Activated CD8-positive, alpha-beta T cell treated with anti-CD3 and anti-CD28 coated beads for 36 hours (primary cell): Measurements from ENCODE around the gene PPP4R2. TPM values are rescaled to one million over a fixed set of nuclear protein-coding genes. Genes with fewer than 3 reads are reported as not detected.

ENCODE experiments used
- ATAC-seq: fragments of 200-7000 bp; cut with Tn5 transposase; one replicate; pipeline ENCODE4 v1.10.0; 2021; ENCODE audit warnings: mild to moderate bottlenecking, moderate library complexity
- CTCF ChIA-PET: fragments of 350-600 bp; sonication (Branson Sonifier 250); formaldehyde crosslinking; loops from one replicate; lab custom pipeline; 2021; ENCODE audit warnings: antibody characterized with exemption; lab: Charles Lee
- POLR2A ChIA-PET: fragments of 350-600 bp; sonication (Branson Sonifier 250); formaldehyde crosslinking; loops from one replicate; lab custom pipeline; 2021; ENCODE audit warnings: antibody characterized with exemption; lab: Charles Lee
- DNase-seq: peaks from one replicate; pipeline ENCODE4 v3.0.0-alpha.2; 2020
- H3K27ac Mint-ChIP-seq: one replicate; pipeline ENCODE4 v1.8.0; 2021; ENCODE audit warnings: mild to moderate bottlenecking, mixed read lengths
- H3K27me3 Mint-ChIP-seq: one replicate; pipeline ENCODE4 v1.8.0; 2021; ENCODE audit warnings: mixed read lengths
- H3K36me3 Mint-ChIP-seq: one replicate; pipeline ENCODE4 v1.8.0; 2021; ENCODE audit warnings: low read depth, mixed read lengths
- H3K4me1 Mint-ChIP-seq: one replicate; pipeline ENCODE4 v1.8.0; 2021; ENCODE audit warnings: low read depth, mixed read lengths
- H3K4me3 Mint-ChIP-seq: one replicate; pipeline ENCODE4 v1.8.0; 2021; ENCODE audit warnings: mild to moderate bottlenecking, moderate library complexity, mixed read lengths
- H3K9me3 Mint-ChIP-seq: one replicate; pipeline ENCODE4 v1.8.0; 2021; ENCODE audit warnings: mixed read lengths
- CTCF ChIP-seq: fragments of 200-600 bp; IDR thresholded peaks from one replicate; pipeline ENCODE4 v1.8.0; 2022; ENCODE audit warnings: antibody characterized with exemption, mild to moderate bottlenecking
- intact Hi-C: fragments of 100-400 bp; cut with micrococcal nuclease; formaldehyde crosslinking; loops from one replicate; pipeline ENCODE4 v1.10.0; 2022
- total RNA-seq, 2 experiments: library from RNA; stranded (reverse); gene quantifications; one replicate each; pipeline ENCODE4 v1.2.3, GENCODE V29; 2021

Gene PPP4R2
- total RNA-seq, 2 experiments from 2014 or later: 85.5 to 88.6 TPM

- no peaks in the 10 kb centered on the region for H3K9me3 Mint-ChIP-seq
- H3K27me3 Mint-ChIP-seq: no peaks in the 10 kb centered on the region
- peaks cover 32% of the 10 kb centered on the region for H3K4me1 Mint-ChIP-seq
- ChIA-PET POLR2A (no interaction called here), CTCF (no interaction called here)
- no peak for TF ChIP-seq CTCF
- ATAC-seq (no peak), DNase-seq (no peak)
- intact Hi-C loops: no loop called here
- no peak overlapping the region for H3K4me3 Mint-ChIP-seq
- peaks cover 20% of the 10 kb centered on the region for H3K36me3 Mint-ChIP-seq
- H3K27ac Mint-ChIP-seq: no peak overlapping the region
Observed at GRCh38 chr3:73068419-73068818, 71.8 kb downstream of the PPP4R2 start.

- H3K4me3 Mint-ChIP-seq: no peak overlapping the region
- CTCF ChIA-PET: interaction anchor here (1.5 kb wide), 1 partner anchor 12 kb away, joined by 4 read pairs; no protein-coding TSS in a partner anchor
- no peak overlapping the region for H3K27ac Mint-ChIP-seq
- no peaks in the 10 kb centered on the region for H3K27me3 Mint-ChIP-seq
- POLR2A ChIA-PET: no interaction called here
- DNase-seq: no peak
- peaks cover 19% of the 10 kb centered on the region for H3K36me3 Mint-ChIP-seq
- no peak for TF ChIP-seq CTCF
- H3K9me3 Mint-ChIP-seq: no peaks in the 10 kb centered on the region
- H3K4me1 Mint-ChIP-seq: peaks cover 32% of the 10 kb centered on the region
- ATAC-seq: no peak
- intact Hi-C loops: no loop called here
Observed at GRCh38 chr3:73069187-73069586, 72.6 kb downstream of the PPP4R2 start.

GRCh38 chr3:73069775-73070444 is 73.3 kb downstream of the PPP4R2 start:
- ATAC-seq (peak; percentile 35), DNase-seq (no peak)
- intact Hi-C loops: no loop called here
- POLR2A ChIA-PET: no interaction called here
- Mint-ChIP-seq H3K4me1 (peaks cover 32% of the 10 kb centered on the region), H3K27me3 (no peaks in the 10 kb centered on the region), H3K9me3 (no peaks in the 10 kb centered on the region), H3K4me3 (no peak overlapping the region), H3K27ac (no peak overlapping the region), H3K36me3 (peaks cover 12% of the 10 kb centered on the region)
- no peak for TF ChIP-seq CTCF
- CTCF ChIA-PET: interaction anchor here (1.5 kb wide), 1 partner anchor 13 kb away, joined by 4 read pairs; no protein-coding TSS in a partner anchor

- ChIA-PET CTCF (interaction anchor here (1.5 kb wide), 2 partner anchors 14 kb away, joined by 4 to 6 read pairs; no protein-coding TSS in a partner anchor), POLR2A (no interaction called here)
- no peak for TF ChIP-seq CTCF
- peak; percentile 44 for ATAC-seq
- Mint-ChIP-seq H3K4me1 (peaks cover 32% of the 10 kb centered on the region), H3K36me3 (peaks cover 5% of the 10 kb centered on the region), H3K27me3 (no peaks in the 10 kb centered on the region), H3K4me3 (no peak overlapping the region), H3K9me3 (no peaks in the 10 kb centered on the region), H3K27ac (no peak overlapping the region)
- no peak for DNase-seq
- intact Hi-C loops: no loop called here
Observed at GRCh38 chr3:73070675-73071575, 74.3 kb downstream of the PPP4R2 start.
